Vagina (tissue), 2 donors: ENCODE data around the gene SLC2A10.

Experiments
- POLR2A ChIP-seq, 2 donors: fragments of 450-650 bp; IDR thresholded peaks; one replicate each; pipeline ENCODE4 v1.6.1; 2017; ENCODE audit warnings: antibody characterized with exemption in 2 of 2, mild to moderate bottlenecking in 2 of 2, moderate library complexity in 2 of 2
- TF ChIP-seq, protein P1 (sequence below), 3 experiments: fragments of 450-650 bp in 2 of 3; fragments of 200-600 bp in 1 of 3; sonication (generic) in 1 of 3; IDR thresholded peaks; one replicate each; pipeline ENCODE4 v1.5.1; 2017 to 2019; ENCODE audit warnings: antibody characterized with exemption in 3 of 3, mild to moderate bottlenecking in 2 of 3, moderate library complexity in 2 of 3

DNA sequence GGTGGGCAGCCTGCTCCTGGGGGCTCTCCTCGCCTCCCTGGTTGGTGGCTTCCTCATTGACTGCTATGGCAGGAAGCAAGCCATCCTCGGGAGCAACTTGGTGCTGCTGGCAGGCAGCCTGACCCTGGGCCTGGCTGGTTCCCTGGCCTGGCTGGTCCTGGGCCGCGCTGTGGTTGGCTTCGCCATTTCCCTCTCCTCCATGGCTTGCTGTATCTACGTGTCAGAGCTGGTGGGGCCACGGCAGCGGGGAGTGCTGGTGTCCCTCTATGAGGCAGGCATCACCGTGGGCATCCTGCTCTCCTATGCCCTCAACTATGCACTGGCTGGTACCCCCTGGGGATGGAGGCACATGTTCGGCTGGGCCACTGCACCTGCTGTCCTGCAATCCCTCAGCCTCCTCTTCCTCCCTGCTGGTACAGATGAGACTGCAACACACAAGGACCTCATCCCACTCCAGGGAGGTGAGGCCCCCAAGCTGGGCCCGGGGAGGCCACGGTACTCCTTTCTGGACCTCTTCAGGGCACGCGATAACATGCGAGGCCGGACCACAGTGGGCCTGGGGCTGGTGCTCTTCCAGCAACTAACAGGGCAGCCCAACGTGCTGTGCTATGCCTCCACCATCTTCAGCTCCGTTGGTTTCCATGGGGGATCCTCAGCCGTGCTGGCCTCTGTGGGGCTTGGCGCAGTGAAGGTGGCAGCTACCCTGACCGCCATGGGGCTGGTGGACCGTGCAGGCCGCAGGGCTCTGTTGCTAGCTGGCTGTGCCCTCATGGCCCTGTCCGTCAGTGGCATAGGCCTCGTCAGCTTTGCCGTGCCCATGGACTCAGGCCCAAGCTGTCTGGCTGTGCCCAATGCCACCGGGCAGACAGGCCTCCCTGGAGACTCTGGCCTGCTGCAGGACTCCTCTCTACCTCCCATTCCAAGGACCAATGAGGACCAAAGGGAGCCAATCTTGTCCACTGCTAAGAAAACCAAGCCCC is 16.0 kb downstream of the SLC2A10 start:
- TF ChIP-seq, protein P1, sequence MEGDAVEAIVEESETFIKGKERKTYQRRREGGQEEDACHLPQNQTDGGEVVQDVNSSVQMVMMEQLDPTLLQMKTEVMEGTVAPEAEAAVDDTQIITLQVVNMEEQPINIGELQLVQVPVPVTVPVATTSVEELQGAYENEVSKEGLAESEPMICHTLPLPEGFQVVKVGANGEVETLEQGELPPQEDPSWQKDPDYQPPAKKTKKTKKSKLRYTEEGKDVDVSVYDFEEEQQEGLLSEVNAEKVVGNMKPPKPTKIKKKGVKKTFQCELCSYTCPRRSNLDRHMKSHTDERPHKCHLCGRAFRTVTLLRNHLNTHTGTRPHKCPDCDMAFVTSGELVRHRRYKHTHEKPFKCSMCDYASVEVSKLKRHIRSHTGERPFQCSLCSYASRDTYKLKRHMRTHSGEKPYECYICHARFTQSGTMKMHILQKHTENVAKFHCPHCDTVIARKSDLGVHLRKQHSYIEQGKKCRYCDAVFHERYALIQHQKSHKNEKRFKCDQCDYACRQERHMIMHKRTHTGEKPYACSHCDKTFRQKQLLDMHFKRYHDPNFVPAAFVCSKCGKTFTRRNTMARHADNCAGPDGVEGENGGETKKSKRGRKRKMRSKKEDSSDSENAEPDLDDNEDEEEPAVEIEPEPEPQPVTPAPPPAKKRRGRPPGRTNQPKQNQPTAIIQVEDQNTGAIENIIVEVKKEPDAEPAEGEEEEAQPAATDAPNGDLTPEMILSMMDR (IDR thresholded peaks at IDR 0.05), result no peak
- TF ChIP-seq POLR2A (IDR thresholded peaks at IDR 0.05), result no peak
